ENCODE data around the gene SNRPD2.

- TF ChIP-seq CTCF (IDR thresholded peaks at IDR 0.05): no peak
- no peak for TF ChIP-seq POLR2A (IDR thresholded peaks at IDR 0.05)
Observed at GRCh38 chr19:45682908-45683307, 8.8 kb downstream of the SNRPD2 start.
